Astrocyte (in vitro differentiated cells and primary cell): ENCODE results near the gene DNM1. TPM values are rescaled to one million over a fixed set of nuclear protein-coding genes. Genes with fewer than 3 reads are reported as not detected.

Source experiments
- DNase-seq: peaks from one replicate; pipeline ENCODE4 v3.0.0-alpha.2; 2010; ENCODE audit warnings: low read depth
- FAIRE-seq: peaks from 2 replicates; lab custom pipeline; 2011; peaks lifted over from hg19 to GRCh38; lab: Jason Lieb, UNC
- H2AFZ ChIP-seq: 2 replicates; pipeline ENCODE4 v1.6.0; 2012; ENCODE audit warnings: low read depth, low read length, inconsistent platforms
- H3K27ac ChIP-seq: 2 replicates; pipeline ENCODE4 v1.5.1; 2011; ENCODE audit warnings: low read depth, low read length, inconsistent platforms
- H3K27me3 ChIP-seq: 2 replicates; pipeline ENCODE4 v1.6.0; 2011; ENCODE audit warnings: low read length, inconsistent platforms; ENCODE audit not compliant: insufficient read depth
- H3K36me3 ChIP-seq: 2 replicates; pipeline ENCODE4 v1.5.1; 2011; ENCODE audit warnings: low read length, inconsistent platforms; ENCODE audit not compliant: insufficient read depth
- H3K4me1 ChIP-seq: 2 replicates; pipeline ENCODE4 v1.5.1; 2011; ENCODE audit warnings: low read length, inconsistent platforms; ENCODE audit not compliant: insufficient read depth
- H3K4me2 ChIP-seq: 2 replicates; pipeline ENCODE4 v1.6.0; 2012; ENCODE audit warnings: low read length, inconsistent platforms
- H3K4me3 ChIP-seq: 2 replicates; pipeline ENCODE4 v1.5.1; 2011; ENCODE audit warnings: low read depth, mild to moderate bottlenecking, low read length, inconsistent platforms; ENCODE audit not compliant: insufficient read depth
- H3K79me2 ChIP-seq: 2 replicates; pipeline ENCODE4 v1.6.0; 2012; ENCODE audit warnings: mild to moderate bottlenecking, low read length, inconsistent platforms; ENCODE audit not compliant: insufficient read depth
- H3K9ac ChIP-seq: 2 replicates; pipeline ENCODE4 v1.6.0; 2012; ENCODE audit warnings: mild to moderate bottlenecking, low read length, inconsistent platforms
- H3K9me3 ChIP-seq: 2 replicates; pipeline ENCODE4 v1.5.1; 2012; ENCODE audit warnings: low read depth, mild to moderate bottlenecking, low read length, inconsistent platforms; ENCODE audit not compliant: insufficient read depth
- H4K20me1 ChIP-seq: 2 replicates; pipeline ENCODE4 v1.6.0; 2012; ENCODE audit warnings: low read length, inconsistent platforms; ENCODE audit not compliant: insufficient read depth
- H3K27ac Mint-ChIP-seq: one replicate; pipeline ENCODE4 v1.8.0; 2021; ENCODE audit warnings: mild to moderate bottlenecking, mixed read lengths; ENCODE audit not compliant: unreplicated experiment
- H3K27me3 Mint-ChIP-seq: one replicate; pipeline ENCODE4 v1.8.0; 2021; ENCODE audit warnings: low read depth, mixed read lengths; ENCODE audit not compliant: unreplicated experiment
- H3K36me3 Mint-ChIP-seq: one replicate; pipeline ENCODE4 v1.8.0; 2021; ENCODE audit warnings: low read depth, mixed read lengths; ENCODE audit not compliant: unreplicated experiment
- H3K4me1 Mint-ChIP-seq: one replicate; pipeline ENCODE4 v1.8.0; 2021; ENCODE audit warnings: low read depth, mixed read lengths; ENCODE audit not compliant: unreplicated experiment
- H3K4me3 Mint-ChIP-seq: one replicate; pipeline ENCODE4 v1.8.0; 2021; ENCODE audit warnings: mild to moderate bottlenecking, moderate library complexity, mixed read lengths; ENCODE audit not compliant: unreplicated experiment
- H3K9me3 Mint-ChIP-seq: one replicate; pipeline ENCODE4 v1.8.0; 2021; ENCODE audit warnings: mild to moderate bottlenecking, mixed read lengths; ENCODE audit not compliant: unreplicated experiment
- EZH2 ChIP-seq: IDR thresholded peaks from 2 replicates; pipeline ENCODE4 v1.6.1; 2012; ENCODE audit warnings: mild to moderate bottlenecking, low read length, inconsistent platforms; ENCODE audit not compliant: insufficient read depth
- total RNA-seq: library from RNA; stranded (reverse); gene quantifications from 2 replicates; pipeline ENCODE4 v1.2.1, GENCODE V29; 2021
- TF ChIP-seq, protein P1 (sequence below): IDR thresholded peaks from 2 replicates; pipeline ENCODE4 v1.5.1; 2011; ENCODE audit warnings: low read depth, mild to moderate bottlenecking, inconsistent platforms, low read length, moderate library complexity; ENCODE audit not compliant: insufficient read depth

DNM1 gene
- total RNA-seq, 1 donor from 2014 or later, result 29.7 TPM

DNA sequence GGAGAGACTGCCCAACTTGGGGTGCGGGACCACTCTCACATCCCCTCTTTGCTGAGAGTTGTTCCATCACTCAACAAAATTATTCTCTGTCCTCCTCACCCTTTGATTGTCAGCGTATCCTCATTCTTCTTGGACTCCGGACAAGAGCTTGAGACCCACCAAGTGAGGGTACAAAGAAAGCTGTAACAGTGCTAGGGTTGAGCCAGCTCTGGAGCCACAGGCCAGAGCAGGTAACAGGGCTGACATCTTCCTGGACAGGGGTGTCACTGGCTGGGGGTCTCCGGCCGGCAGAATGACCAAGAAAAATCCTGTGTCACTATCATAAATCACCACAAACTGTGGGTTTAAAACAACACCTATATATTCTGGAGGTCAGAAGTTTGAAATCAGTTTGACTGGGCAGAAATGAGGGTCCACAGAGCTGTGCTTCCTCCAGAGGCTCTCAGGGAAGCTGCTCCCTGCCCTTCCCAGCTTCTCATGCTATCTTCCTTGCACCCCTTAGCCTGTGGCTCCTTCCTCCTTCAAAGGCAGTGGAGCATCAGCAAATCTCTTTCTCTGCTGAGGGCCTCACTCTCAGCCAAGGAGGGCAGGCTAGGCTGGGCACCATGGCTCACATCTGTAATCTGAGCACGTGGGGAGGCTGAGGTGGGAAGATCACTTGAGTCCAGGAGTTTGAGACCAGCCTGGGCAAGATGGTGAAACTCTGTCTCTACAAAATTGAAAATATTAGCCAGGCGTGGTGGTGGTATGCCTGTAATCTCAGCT, 47.3 kb upstream of the DNM1 start:
- Mint-ChIP-seq H3K36me3 (no peaks in the 10 kb centered on the region), H3K27me3 (peaks cover 13% of the 10 kb centered on the region), H3K9me3 (no peaks in the 10 kb centered on the region), H3K27ac (peak overlapping the region; percentile 53), H3K4me1 (no peaks in the 10 kb centered on the region), H3K4me3 (no peak overlapping the region)
- no peaks in the 10 kb centered on the region for H3K9me3 ChIP-seq
- no peak overlapping the region for H3K27ac ChIP-seq
- H4K20me1 ChIP-seq, result peaks cover 2% of the 10 kb centered on the region
- DNase-seq, result no peak
- H3K36me3 ChIP-seq, result no peaks in the 10 kb centered on the region
- H3K4me3 ChIP-seq, result no peak overlapping the region
- H3K79me2 ChIP-seq, result peaks cover 7% of the 10 kb centered on the region
- FAIRE-seq, result no peak
- H2AFZ ChIP-seq, result no peak overlapping the region
- no peak overlapping the region for H3K9ac ChIP-seq
- H3K27me3 ChIP-seq, result no peaks in the 10 kb centered on the region
- H3K4me1 ChIP-seq, result peaks cover under 1% of the 10 kb centered on the region
- TF ChIP-seq, protein P1, sequence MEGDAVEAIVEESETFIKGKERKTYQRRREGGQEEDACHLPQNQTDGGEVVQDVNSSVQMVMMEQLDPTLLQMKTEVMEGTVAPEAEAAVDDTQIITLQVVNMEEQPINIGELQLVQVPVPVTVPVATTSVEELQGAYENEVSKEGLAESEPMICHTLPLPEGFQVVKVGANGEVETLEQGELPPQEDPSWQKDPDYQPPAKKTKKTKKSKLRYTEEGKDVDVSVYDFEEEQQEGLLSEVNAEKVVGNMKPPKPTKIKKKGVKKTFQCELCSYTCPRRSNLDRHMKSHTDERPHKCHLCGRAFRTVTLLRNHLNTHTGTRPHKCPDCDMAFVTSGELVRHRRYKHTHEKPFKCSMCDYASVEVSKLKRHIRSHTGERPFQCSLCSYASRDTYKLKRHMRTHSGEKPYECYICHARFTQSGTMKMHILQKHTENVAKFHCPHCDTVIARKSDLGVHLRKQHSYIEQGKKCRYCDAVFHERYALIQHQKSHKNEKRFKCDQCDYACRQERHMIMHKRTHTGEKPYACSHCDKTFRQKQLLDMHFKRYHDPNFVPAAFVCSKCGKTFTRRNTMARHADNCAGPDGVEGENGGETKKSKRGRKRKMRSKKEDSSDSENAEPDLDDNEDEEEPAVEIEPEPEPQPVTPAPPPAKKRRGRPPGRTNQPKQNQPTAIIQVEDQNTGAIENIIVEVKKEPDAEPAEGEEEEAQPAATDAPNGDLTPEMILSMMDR, result no peak
- TF ChIP-seq EZH2, result no peak
- no peak overlapping the region for H3K4me2 ChIP-seq

DNA sequence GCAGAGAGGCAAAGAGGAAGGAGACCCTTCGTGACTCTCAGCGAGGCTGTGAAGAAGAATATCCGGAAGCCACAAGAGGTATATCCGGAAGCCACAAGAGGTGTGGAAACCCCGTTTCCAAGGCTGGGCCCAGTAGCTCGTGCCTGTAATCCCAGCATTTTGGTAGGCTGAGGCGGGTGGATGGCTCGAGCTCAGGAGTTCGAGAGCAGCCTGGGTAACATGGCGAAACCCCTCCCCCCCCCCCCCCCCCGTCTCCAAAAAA, 43.7 kb upstream of the DNM1 start:
- FAIRE-seq (no peak), DNase-seq (no peak)
- H3K4me1 Mint-ChIP-seq, result peaks cover 1% of the 10 kb centered on the region
- Histone ChIP-seq H3K36me3 (peaks cover 10% of the 10 kb centered on the region), H3K9me3 (no peaks in the 10 kb centered on the region), H3K4me1 (peaks cover 13% of the 10 kb centered on the region), H3K79me2 (peaks cover 23% of the 10 kb centered on the region), H2AFZ (peak overlapping the region; percentile 89), H3K4me2 (peak overlapping the region; percentile 100), H4K20me1 (peaks cover 34% of the 10 kb centered on the region), H3K9ac (peak overlapping the region; percentile 73), H3K27ac (peak overlapping the region; percentile 38), H3K27me3 (no peaks in the 10 kb centered on the region), H3K4me3 (peak overlapping the region; percentile 59)
- H3K9me3 Mint-ChIP-seq, result no peaks in the 10 kb centered on the region
- H3K4me3 Mint-ChIP-seq, result peak overlapping the region; percentile 72
- TF ChIP-seq, protein P1, result no peak
- no peak for TF ChIP-seq EZH2
- peaks cover 14% of the 10 kb centered on the region for H3K36me3 Mint-ChIP-seq
- H3K27ac Mint-ChIP-seq, result no peak overlapping the region
- H3K27me3 Mint-ChIP-seq, result peaks cover 1% of the 10 kb centered on the region
